ENCODE data around the gene ITGBL1. TPM values are rescaled to one million over a fixed set of nuclear protein-coding genes. Genes with fewer than 3 reads are reported as not detected.

ITGBL1 gene
- total and polyA plus RNA-seq, 2 of the 13 experiments (the other 11 are each of a cell fraction or from before 2014, with no cell fraction given): 0.02 TPM; not detected in 1

DNA sequence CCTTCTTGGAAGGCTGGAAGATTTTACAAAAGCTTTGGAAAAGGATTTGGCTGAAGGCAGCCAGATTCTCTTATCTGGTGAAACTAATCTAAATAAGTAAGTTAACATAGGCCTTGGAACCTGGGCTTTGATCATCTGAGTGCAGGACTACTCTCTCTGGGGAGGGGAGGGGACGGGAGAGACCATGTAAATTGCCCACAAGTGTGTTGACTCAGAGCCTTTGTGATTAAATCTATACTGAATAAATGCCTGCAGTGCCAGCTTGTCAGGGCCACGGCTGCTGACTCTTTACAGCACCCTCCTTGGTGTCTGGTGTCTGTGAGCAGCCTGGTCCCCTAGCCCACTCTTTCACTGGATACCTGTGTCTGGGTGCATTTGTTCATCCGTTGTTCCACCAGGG lies 251.4 kb downstream of the ITGBL1 start:
- ChIA-PET CTCF (ENCODE audit: low intra/inter-chr PET ratio, low total read pairs) (no interaction called here), POLR2A (no interaction called here)
- H3K9me3 ChIP-seq (ENCODE audit: low read length): no peaks in the 10 kb centered on the region
- ATAC-seq (no peak), DNase-seq (ENCODE audit: low spot score) (no peak), FAIRE-seq (no peak)
- in situ Hi-C loops (cut with HindIII; ENCODE audit: extremely low pct_ligation_motif_present, low pct_unique_long_range_greater_than_20kb): no loop called here
- WGBS (ENCODE audit: low lambda C conversion rate): 2% methylated on average over 3 of the region's 3 CpGs
- H4K20me1 ChIP-seq (ENCODE audit: insufficient read depth, low read length): no peaks in the 10 kb centered on the region
- no peak overlapping the region for H3K27ac ChIP-seq (ENCODE audit: extremely low read length, insufficient read depth, low read length)
- no peak overlapping the region for H3K4me2 ChIP-seq (ENCODE audit: low read depth, low read length)
- H3K4me3 ChIP-seq (replicated peaks in 1 of 3; ENCODE audit: insufficient read depth in 1 of 3, low read depth in 2 of 3, low read length in 3 of 3): no peak overlapping the region
- no peaks in the 10 kb centered on the region for H3K79me2 ChIP-seq (ENCODE audit: insufficient read depth, low read length)
- H3K36me3 ChIP-seq (replicated peaks in 1 of 2; ENCODE audit: control insufficient read depth in 1 of 2, insufficient read depth in 2 of 2, low read length in 2 of 2): no peaks in the 10 kb centered on the region
- H2AFZ ChIP-seq (ENCODE audit: low read length): no peak overlapping the region
- no peaks in the 10 kb centered on the region for H3K4me1 ChIP-seq (ENCODE audit: insufficient read depth, low read length)
- H3K9ac ChIP-seq (ENCODE audit: insufficient read depth, low read depth, low read length): no peak overlapping the region
- intact Hi-C loops (cut with micrococcal nuclease; ENCODE audit: unreplicated experiment): no loop called here
- BruUV-seq (replicated peaks): no TSS peak
- no peaks in the 10 kb centered on the region for H3K27me3 ChIP-seq (ENCODE audit: control insufficient read depth in 1 of 2, insufficient read depth in 2 of 2, low read length in 2 of 2)
- TF ChIP-seq GFI1 (CRISPR knock-in tag; IDR thresholded peaks at IDR 0.05; ENCODE audit: borderline replicate concordance) (no peak), ZNF234 (CRISPR knock-in tag; conservative IDR thresholded peaks at IDR 0.05) (no peak), SETDB1 (CRISPR knock-in tag; IDR thresholded peaks at IDR 0.05; ENCODE audit: borderline replicate concordance) (no peak), FOXJ3 (CRISPR knock-in tag; IDR thresholded peaks at IDR 0.05; ENCODE audit: borderline replicate concordance) (no peak), HES4 (CRISPR knock-in tag; IDR thresholded peaks at IDR 0.05; ENCODE audit: borderline replicate concordance) (no peak), DNMT1 (CRISPR knock-in tag; IDR thresholded peaks at IDR 0.05) (no peak), CSRNP2 (CRISPR knock-in tag; conservative IDR thresholded peaks at IDR 0.05; ENCODE audit: low read depth) (no peak), TARDBP (CRISPR knock-in tag; IDR thresholded peaks at IDR 0.05) (no peak)
- TF ChIP-seq, protein P1, sequence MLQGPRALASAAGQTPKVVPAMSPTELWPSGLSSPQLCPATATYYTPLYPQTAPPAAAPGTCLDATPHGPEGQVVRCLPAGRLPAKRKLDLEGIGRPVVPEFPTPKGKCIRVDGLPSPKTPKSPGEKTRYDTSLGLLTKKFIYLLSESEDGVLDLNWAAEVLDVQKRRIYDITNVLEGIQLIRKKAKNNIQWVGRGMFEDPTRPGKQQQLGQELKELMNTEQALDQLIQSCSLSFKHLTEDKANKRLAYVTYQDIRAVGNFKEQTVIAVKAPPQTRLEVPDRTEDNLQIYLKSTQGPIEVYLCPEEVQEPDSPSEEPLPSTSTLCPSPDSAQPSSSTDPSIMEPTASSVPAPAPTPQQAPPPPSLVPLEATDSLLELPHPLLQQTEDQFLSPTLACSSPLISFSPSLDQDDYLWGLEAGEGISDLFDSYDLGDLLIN (CRISPR knock-in tag; IDR thresholded peaks at IDR 0.05; ENCODE audit: borderline replicate concordance): no peak
- TF ChIP-seq, protein P2, sequence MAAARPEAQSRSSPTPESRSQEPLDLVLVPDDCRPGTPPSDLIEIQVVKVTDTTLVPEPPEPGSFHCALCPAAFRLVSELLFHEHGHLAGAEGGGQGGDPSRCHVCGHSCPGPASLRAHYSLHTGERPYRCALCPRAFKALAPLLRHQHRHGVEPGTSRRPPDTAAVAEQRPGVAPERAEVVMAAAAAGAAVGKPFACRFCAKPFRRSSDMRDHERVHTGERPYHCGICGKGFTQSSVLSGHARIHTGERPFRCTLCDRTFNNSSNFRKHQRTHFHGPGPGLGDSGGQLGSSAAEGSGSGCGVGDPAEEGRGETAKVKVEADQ (CRISPR knock-in tag; IDR thresholded peaks at IDR 0.05; ENCODE audit: borderline replicate concordance): no peak
- TF ChIP-seq, protein P3, sequence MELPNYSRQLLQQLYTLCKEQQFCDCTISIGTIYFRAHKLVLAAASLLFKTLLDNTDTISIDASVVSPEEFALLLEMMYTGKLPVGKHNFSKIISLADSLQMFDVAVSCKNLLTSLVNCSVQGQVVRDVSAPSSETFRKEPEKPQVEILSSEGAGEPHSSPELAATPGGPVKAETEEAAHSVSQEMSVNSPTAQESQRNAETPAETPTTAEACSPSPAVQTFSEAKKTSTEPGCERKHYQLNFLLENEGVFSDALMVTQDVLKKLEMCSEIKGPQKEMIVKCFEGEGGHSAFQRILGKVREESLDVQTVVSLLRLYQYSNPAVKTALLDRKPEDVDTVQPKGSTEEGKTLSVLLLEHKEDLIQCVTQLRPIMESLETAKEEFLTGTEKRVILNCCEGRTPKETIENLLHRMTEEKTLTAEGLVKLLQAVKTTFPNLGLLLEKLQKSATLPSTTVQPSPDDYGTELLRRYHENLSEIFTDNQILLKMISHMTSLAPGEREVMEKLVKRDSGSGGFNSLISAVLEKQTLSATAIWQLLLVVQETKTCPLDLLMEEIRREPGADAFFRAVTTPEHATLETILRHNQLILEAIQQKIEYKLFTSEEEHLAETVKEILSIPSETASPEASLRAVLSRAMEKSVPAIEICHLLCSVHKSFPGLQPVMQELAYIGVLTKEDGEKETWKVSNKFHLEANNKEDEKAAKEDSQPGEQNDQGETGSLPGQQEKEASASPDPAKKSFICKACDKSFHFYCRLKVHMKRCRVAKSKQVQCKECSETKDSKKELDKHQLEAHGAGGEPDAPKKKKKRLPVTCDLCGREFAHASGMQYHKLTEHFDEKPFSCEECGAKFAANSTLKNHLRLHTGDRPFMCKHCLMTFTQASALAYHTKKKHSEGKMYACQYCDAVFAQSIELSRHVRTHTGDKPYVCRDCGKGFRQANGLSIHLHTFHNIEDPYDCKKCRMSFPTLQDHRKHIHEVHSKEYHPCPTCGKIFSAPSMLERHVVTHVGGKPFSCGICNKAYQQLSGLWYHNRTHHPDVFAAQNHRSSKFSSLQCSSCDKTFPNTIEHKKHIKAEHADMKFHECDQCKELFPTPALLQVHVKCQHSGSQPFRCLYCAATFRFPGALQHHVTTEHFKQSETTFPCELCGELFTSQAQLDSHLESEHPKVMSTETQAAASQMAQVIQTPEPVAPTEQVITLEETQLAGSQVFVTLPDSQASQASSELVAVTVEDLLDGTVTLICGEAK (IDR thresholded peaks at IDR 0.05): no peak
- TF ChIP-seq, protein P3 (CRISPR knock-in tag; IDR thresholded peaks at IDR 0.05): no peak

Measured in HepG2 (cell line).